HepG2 (cell line): ENCODE measurements around the gene CABP4. TPM values are rescaled to one million over a fixed set of nuclear protein-coding genes. Genes with fewer than 3 reads are reported as not detected.

Experiments used
- AGO2 ChIP-seq: fragments of 200-400 bp; formaldehyde crosslinking; optimal IDR thresholded peaks from 2 replicates; pipeline ENCODE3; 2017; ENCODE audit warnings: mild to moderate bottlenecking, low read depth, low read length, moderate library complexity
- ARID4A ChIP-seq: sonication (generic); formaldehyde crosslinking; IDR thresholded peaks from 2 replicates; pipeline ENCODE4 v1.5.0; 2020; ENCODE audit warnings: mild to moderate bottlenecking, missing genetic modification reagents, borderline replicate concordance
- BCL6 ChIP-seq: IDR thresholded peaks from 2 replicates; pipeline ENCODE4 v1.6.1; 2016; ENCODE audit warnings: missing genetic modification reagents, missing compliant biosample characterization
- BRF2 ChIP-seq: sonication (generic); formaldehyde crosslinking; IDR thresholded peaks from 2 replicates; pipeline ENCODE4 v1.8.1; 2022; ENCODE audit warnings: mild to moderate bottlenecking, missing genetic modification reagents
- CREM ChIP-seq, 2 experiments: sonication (generic) in 1 of 2; formaldehyde crosslinking in 1 of 2; IDR thresholded peaks; 2 replicates each; pipeline versions ENCODE4 v1.4.0 to v1.6.1; 2016 to 2020; ENCODE audit warnings: antibody characterized with exemption in 1 of 2, mild to moderate bottlenecking in 1 of 2, missing genetic modification reagents in 1 of 2
- GATAD1 ChIP-seq: IDR thresholded peaks from 2 replicates; pipeline ENCODE4 v1.6.1; 2016; ENCODE audit warnings: missing genetic modification reagents, missing compliant biosample characterization
- ISL2 ChIP-seq: sonication (generic); formaldehyde crosslinking; IDR thresholded peaks from 2 replicates; pipeline ENCODE4 v1.5.0; 2020; ENCODE audit warnings: missing genetic modification reagents
- KLF9 ChIP-seq: IDR thresholded peaks from 2 replicates; pipeline ENCODE4 v1.6.1; 2016; ENCODE audit warnings: low read depth
- LCORL ChIP-seq, 2 experiments: fragments of 450-650 bp in 1 of 2; sonication (generic) in 1 of 2; formaldehyde crosslinking in 1 of 2; IDR thresholded peaks; 2 replicates each; pipeline versions ENCODE4 v1.5.0 to v1.6.1; 2017 to 2020; ENCODE audit warnings: antibody characterized with exemption in 1 of 2, missing genetic modification reagents in 1 of 2
- MEF2D ChIP-seq: sonication (generic); formaldehyde crosslinking; IDR thresholded peaks from 2 replicates; pipeline ENCODE4 v1.5.1; 2020; ENCODE audit warnings: mild to moderate bottlenecking, missing genetic modification reagents
- PLRG1 ChIP-seq: fragments of 450-650 bp; conservative IDR thresholded peaks from 2 replicates; pipeline ENCODE4 v1.6.1; 2016
- SAP130 ChIP-seq: IDR thresholded peaks from 2 replicates; pipeline ENCODE4 v1.6.1; 2016; ENCODE audit warnings: low read depth
- SMAD1 ChIP-seq: sonication (generic); formaldehyde crosslinking; IDR thresholded peaks from 2 replicates; pipeline ENCODE4 v1.4.0; 2020; ENCODE audit warnings: missing genetic modification reagents, low read depth, mild to moderate bottlenecking, borderline replicate concordance
- ZNF10 ChIP-seq: sonication (generic); formaldehyde crosslinking; IDR thresholded peaks from 2 replicates; pipeline ENCODE4 v1.4.0; 2020; ENCODE audit warnings: mild to moderate bottlenecking, low read depth, missing genetic modification reagents, borderline replicate concordance
- ZNF138 ChIP-seq: sonication (generic); formaldehyde crosslinking; IDR thresholded peaks from 2 replicates; pipeline ENCODE4 v1.5.0; 2020; ENCODE audit warnings: mild to moderate bottlenecking, low read depth, missing genetic modification reagents
- ZNF383 ChIP-seq: sonication (generic); formaldehyde crosslinking; IDR thresholded peaks from 2 replicates; pipeline ENCODE4 v1.4.0; 2020; ENCODE audit warnings: missing genetic modification reagents, mild to moderate bottlenecking, borderline replicate concordance
- ZNF589 ChIP-seq: sonication (generic); formaldehyde crosslinking; conservative IDR thresholded peaks from 2 replicates; pipeline ENCODE4 v1.8.0; 2022; ENCODE audit warnings: mild to moderate bottlenecking, moderate library complexity, missing genetic modification reagents
- ZNF598 ChIP-seq: sonication (generic); formaldehyde crosslinking; IDR thresholded peaks from 2 replicates; pipeline ENCODE4 v1.5.1; 2020; ENCODE audit warnings: mild to moderate bottlenecking, missing genetic modification reagents, borderline replicate concordance
- ZNF710 ChIP-seq: sonication (generic); formaldehyde crosslinking; IDR thresholded peaks from 2 replicates; pipeline ENCODE4 v1.5.0; 2020; ENCODE audit warnings: mild to moderate bottlenecking, missing genetic modification reagents, borderline replicate concordance
- ZNF792 ChIP-seq: IDR thresholded peaks from 2 replicates; pipeline ENCODE4 v1.6.1; 2016
- polyA plus RNA-seq, 8 experiments: library from polyadenylated mRNA; depleted of rRNA in 3 of 8; stranded (reverse) in 7 of 8; unstranded in 1 of 8; fragments of >200 nt; fragmentation: Illumina TruSeq in 4 of 8; extraction: Trizol in 4 of 8; gene quantifications; 2 replicates each; pipeline versions ENCODE4 v1.2.1 to v1.2.3, GENCODE V29; 2011 to 2016; ENCODE audit warnings: low read depth in 4 of 8, missing spikeins in 1 of 8, mixed read lengths in 1 of 8; ENCODE audit not compliant: insufficient read depth in 1 of 8
- total RNA-seq, 5 experiments: library from RNA; depleted of rRNA; stranded (reverse); fragments of >200 nt; fragmentation: Illumina TruSeq; extraction: Trizol; gene quantifications; 2 replicates each; pipeline ENCODE4 v1.2.3, GENCODE V29; 2016; ENCODE audit warnings: low read depth in 1 of 5
- TF ChIP-seq, protein P1 (sequence below): IDR thresholded peaks from 2 replicates; pipeline ENCODE4 v1.6.1; 2016

Gene CABP4
- total and polyA plus RNA-seq, 2 of the 13 experiments (the other 11 are each of a cell fraction or from before 2014, with no cell fraction given): not detected

DNA sequence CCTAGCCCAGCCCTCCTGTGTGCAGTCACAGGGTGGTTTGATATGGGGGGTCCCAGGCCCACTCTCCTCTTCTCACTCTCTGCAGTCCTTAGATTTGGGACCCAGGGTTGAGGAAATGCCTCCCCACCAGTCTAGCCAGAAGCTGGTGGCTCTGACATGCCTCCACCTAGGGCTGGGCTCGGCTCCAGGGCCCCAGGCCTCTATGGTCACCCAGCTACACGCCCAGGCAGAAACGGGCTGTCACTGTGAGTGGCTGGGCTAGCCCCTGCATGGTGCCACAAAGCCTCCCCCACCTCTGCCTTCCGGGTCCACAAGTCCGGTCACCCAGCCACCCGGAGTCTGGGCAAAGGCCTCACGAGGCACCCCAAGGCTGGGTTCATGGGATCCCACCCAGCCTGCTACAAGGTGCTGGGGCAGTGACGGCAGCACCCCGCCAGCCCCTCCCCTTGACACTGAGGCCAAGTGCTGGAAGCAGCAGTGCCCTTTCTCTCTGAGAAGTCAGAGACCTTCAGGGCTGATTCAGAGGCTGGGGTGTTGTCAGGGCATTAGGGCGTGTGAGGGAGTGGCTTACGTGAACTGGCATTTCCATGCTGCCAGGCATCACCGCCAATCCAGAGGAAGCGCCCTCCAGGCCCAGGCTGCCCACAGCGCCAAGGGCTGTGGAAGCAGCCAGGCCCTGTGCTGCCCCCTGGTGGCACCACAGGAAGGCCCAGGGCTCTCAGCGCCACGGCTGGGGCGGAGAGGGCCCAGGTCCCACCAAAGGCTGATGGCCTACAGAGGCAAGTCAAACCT is 50.6 kb downstream of the CABP4 start (continued):
- TF ChIP-seq ARID4A (CRISPR knock-in tag) (peak; percentile 72; the same call in 1 of the 2 replicates), BRF2 (CRISPR knock-in tag) (no peak), CREM (IDR thresholded peaks at IDR 0.05) (peak; percentile 36; the same call in 1 of the 2 replicates), CREM (CRISPR knock-in tag; IDR thresholded peaks at IDR 0.05) (no peak), SAP130 (CRISPR knock-in tag) (peak; percentile 85), LCORL (IDR thresholded peaks at IDR 0.05) (no peak), LCORL (CRISPR knock-in tag; IDR thresholded peaks at IDR 0.05) (peak; percentile 79), BCL6 (CRISPR knock-in tag) (0 out of 2 replicates have a peak, but pooled peaks have one; percentile 14), ZNF710 (CRISPR knock-in tag) (0 out of 2 replicates have a peak, but pooled peaks have one; percentile 55), SMAD1 (CRISPR knock-in tag) (peak; percentile 91), AGO2 (peak; percentile 47), ZNF792 (0 out of 2 replicates have a peak, but pooled peaks have one; percentile 22), ZNF383 (CRISPR knock-in tag) (0 out of 2 replicates have a peak, but pooled peaks have one; percentile 62), PLRG1 (no peak), ISL2 (CRISPR knock-in tag) (0 out of 2 replicates have a peak, but pooled peaks have one; percentile 18), ZNF589 (no peak), GATAD1 (CRISPR knock-in tag) (peak; percentile 23; the same call in 1 of the 2 replicates), ZNF138 (CRISPR knock-in tag) (no peak), KLF9 (0 out of 2 replicates have a peak, but pooled peaks have one; percentile 47), MEF2D (peak; percentile 55; the same call in 1 of the 2 replicates), ZNF598 (CRISPR knock-in tag) (0 out of 2 replicates have a peak, but pooled peaks have one; percentile 58), ZNF10 (CRISPR knock-in tag) (no peak)
- TF ChIP-seq, protein P1, sequence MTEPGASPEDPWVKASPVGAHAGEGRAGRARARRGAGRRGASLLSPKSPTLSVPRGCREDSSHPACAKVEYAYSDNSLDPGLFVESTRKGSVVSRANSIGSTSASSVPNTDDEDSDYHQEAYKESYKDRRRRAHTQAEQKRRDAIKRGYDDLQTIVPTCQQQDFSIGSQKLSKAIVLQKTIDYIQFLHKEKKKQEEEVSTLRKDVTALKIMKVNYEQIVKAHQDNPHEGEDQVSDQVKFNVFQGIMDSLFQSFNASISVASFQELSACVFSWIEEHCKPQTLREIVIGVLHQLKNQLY (CRISPR knock-in tag): no peak
